H9 (cell line): Measurements from ENCODE around the gene CERS2. TPM values are rescaled to one million over a fixed set of nuclear protein-coding genes. Genes with fewer than 3 reads are reported as not detected.
A peak's percentile ranks its signal among the peaks of the same experiment; 100 is the strongest.

Experiments used
- DNase-seq: peaks from one replicate; pipeline ENCODE4 v3.0.0-alpha.2; 2017
- H2AFZ ChIP-seq: one replicate; pipeline ENCODE4 v1.6.1; 2013; ENCODE audit warnings: mild to moderate bottlenecking, low read length, control low read depth, moderate library complexity
- H2AK5ac ChIP-seq: 2 replicates; pipeline ENCODE4 v1.6.1; 2013; ENCODE audit warnings: low read length, control low read depth, mixed read lengths; ENCODE audit not compliant: insufficient read length
- H2BK120ac ChIP-seq: one replicate; pipeline ENCODE4 v1.6.1; 2013; ENCODE audit warnings: low read depth, mild to moderate bottlenecking, low read length, control low read depth, inconsistent platforms; ENCODE audit not compliant: poor library complexity, severe bottlenecking
- H2BK12ac ChIP-seq: 2 replicates; pipeline ENCODE4 v1.6.1; 2013; ENCODE audit warnings: low read length, control low read depth, mixed read lengths, low read depth; ENCODE audit not compliant: insufficient read length
- H2BK15ac ChIP-seq: 2 replicates; pipeline ENCODE4 v1.6.1; 2013; ENCODE audit warnings: low read depth, low read length, control low read depth
- H2BK20ac ChIP-seq: one replicate; pipeline ENCODE4 v1.6.1; 2013; ENCODE audit warnings: low read depth, mild to moderate bottlenecking, low read length, control low read depth, inconsistent platforms; ENCODE audit not compliant: poor library complexity, severe bottlenecking
- H2BK5ac ChIP-seq: 2 replicates; pipeline ENCODE4 v1.6.1; 2013; ENCODE audit warnings: low read length, control low read depth, mixed read lengths; ENCODE audit not compliant: insufficient read length
- H3K14ac ChIP-seq: 2 replicates; pipeline ENCODE4 v1.6.1; 2013; ENCODE audit warnings: low read length, control low read depth; ENCODE audit not compliant: insufficient read depth
- H3K18ac ChIP-seq: 2 replicates; pipeline ENCODE4 v1.6.1; 2013; ENCODE audit warnings: low read depth, mild to moderate bottlenecking, mixed read lengths, low read length, control low read depth; ENCODE audit not compliant: insufficient read length
- H3K23ac ChIP-seq: 2 replicates; pipeline ENCODE4 v1.6.1; 2013; ENCODE audit warnings: low read length, control low read depth, mixed read lengths, low read depth; ENCODE audit not compliant: insufficient read length
- H3K23me2 ChIP-seq: 2 replicates; pipeline ENCODE4 v1.6.1; 2013; ENCODE audit warnings: low read depth, mild to moderate bottlenecking, mixed read lengths, low read length, control low read depth; ENCODE audit not compliant: insufficient read length, poor library complexity, severe bottlenecking
- H3K27ac ChIP-seq: 2 replicates; pipeline ENCODE4 v1.5.1; 2013; ENCODE audit warnings: low read length, control low read depth, mixed read lengths, low read depth; ENCODE audit not compliant: insufficient read length
- H3K27me3 ChIP-seq: 2 replicates; pipeline ENCODE4 v1.6.1; 2013; ENCODE audit warnings: low read length, control low read depth, inconsistent platforms; ENCODE audit not compliant: insufficient read depth
- H3K4ac ChIP-seq: 2 replicates; pipeline ENCODE4 v1.6.1; 2013; ENCODE audit warnings: low read depth, mild to moderate bottlenecking, control low read depth, inconsistent platforms, low read length, moderate library complexity
- H3K4me1 ChIP-seq: 2 replicates; pipeline ENCODE4 v1.6.1; 2013; ENCODE audit warnings: low read length, control low read depth, inconsistent platforms; ENCODE audit not compliant: insufficient read depth
- H3K4me2 ChIP-seq: 2 replicates; pipeline ENCODE4 v1.6.1; 2013; ENCODE audit warnings: low read length, control low read depth, mixed read lengths; ENCODE audit not compliant: insufficient read length, insufficient read depth
- H3K56ac ChIP-seq: 2 replicates; pipeline ENCODE4 v1.6.1; 2013; ENCODE audit warnings: low read depth, mild to moderate bottlenecking, mixed read lengths, low read length, control low read depth; ENCODE audit not compliant: insufficient read length
- H3K79me1 ChIP-seq: 2 replicates; pipeline ENCODE4 v1.6.1; 2013; ENCODE audit warnings: low read depth, mild to moderate bottlenecking, moderate library complexity, low read length, control low read depth, inconsistent platforms; ENCODE audit not compliant: insufficient read depth, poor library complexity, severe bottlenecking
- H3K79me2 ChIP-seq: 2 replicates; pipeline ENCODE4 v1.6.1; 2013; ENCODE audit warnings: low read length, control low read depth, inconsistent platforms; ENCODE audit not compliant: insufficient read depth
- H3K9ac ChIP-seq: 2 replicates; pipeline ENCODE4 v1.6.1; 2013; ENCODE audit warnings: low read length, control low read depth, mixed read lengths; ENCODE audit not compliant: insufficient read length; ENCODE audit errors: extremely low read depth
- H3K9me3 ChIP-seq: one replicate; pipeline ENCODE4 v1.6.1; 2013; ENCODE audit warnings: low read depth, low read length, inconsistent platforms; ENCODE audit not compliant: control insufficient read depth
- H3T11ph ChIP-seq: one replicate; pipeline ENCODE4 v1.6.1; 2013; ENCODE audit warnings: mild to moderate bottlenecking, low read length, control low read depth, inconsistent platforms
- H4K20me1 ChIP-seq: one replicate; pipeline ENCODE4 v1.6.1; 2013; ENCODE audit not compliant: control insufficient read depth, insufficient read length, insufficient read depth
- H4K5ac ChIP-seq: 2 replicates; pipeline ENCODE4 v1.6.1; 2013; ENCODE audit warnings: low read depth, mild to moderate bottlenecking, mixed read lengths, low read length, control low read depth; ENCODE audit not compliant: insufficient read length
- H4K8ac ChIP-seq: replicated peaks from 2 replicates; pipeline ENCODE4 v1.6.1; 2013; ENCODE audit warnings: low read length, control low read depth, mixed read lengths, low read depth; ENCODE audit not compliant: insufficient read length
- H4K91ac ChIP-seq: 2 replicates; pipeline ENCODE4 v1.6.1; 2013; ENCODE audit warnings: low read depth, mild to moderate bottlenecking, moderate library complexity, mixed read lengths, low read length, control low read depth; ENCODE audit not compliant: insufficient read length
- H3K27ac Mint-ChIP-seq, 3 experiments: 2 replicates in 2 of 3; 3 replicates in 1 of 3; pipeline ENCODE4 v1.8.0; 2020 to 2021; ENCODE audit warnings: mixed read lengths in 3 of 3, mild to moderate bottlenecking in 1 of 3, moderate library complexity in 1 of 3
- H3K27me3 Mint-ChIP-seq: 2 replicates; pipeline ENCODE4 v1.8.0; 2021; ENCODE audit warnings: low read depth, mild to moderate bottlenecking, moderate library complexity, mixed read lengths
- H3K36me3 Mint-ChIP-seq, 3 experiments: 2 replicates in 2 of 3; 3 replicates in 1 of 3; pipeline ENCODE4 v1.8.0; 2020 to 2021; ENCODE audit warnings: low read depth in 3 of 3, mixed read lengths in 3 of 3; ENCODE audit not compliant: insufficient read depth in 1 of 3
- H3K4me1 Mint-ChIP-seq, 2 experiments: 2 replicates each; pipeline ENCODE4 v1.8.0; 2020; ENCODE audit warnings: mixed read lengths in 2 of 2
- H3K4me3 Mint-ChIP-seq, 2 experiments: 2 replicates in 1 of 2; 3 replicates in 1 of 2; pipeline ENCODE4 v1.8.0; 2020 to 2021; ENCODE audit warnings: mild to moderate bottlenecking in 2 of 2, mixed read lengths in 2 of 2, moderate library complexity in 1 of 2
- H3K9me3 Mint-ChIP-seq, 2 experiments: 2 replicates in 1 of 2; 3 replicates in 1 of 2; pipeline ENCODE4 v1.8.0; 2020; ENCODE audit warnings: mild to moderate bottlenecking in 2 of 2, mixed read lengths in 2 of 2, moderate library complexity in 1 of 2
- CTCF ChIP-seq: fragments of 200-600 bp; sonication (generic); conservative IDR thresholded peaks from 3 replicates; pipeline ENCODE4 v1.8.0; 2021; ENCODE audit warnings: antibody characterized with exemption, mild to moderate bottlenecking
- WGBS: extraction: QIAGEN DNeasy Blood & Tissue Kit; methylation state at CpG from one replicate; pipeline ENCODE4 v1.1.7; 2013; ENCODE audit warnings: missing lambda C conversion rate, low lambda C conversion rate, mixed read lengths; ENCODE audit not compliant: insufficient read length; ENCODE audit errors: extremely low coverage; 5-methylcytosine and 5-hydroxymethylcytosine counted together
- total RNA-seq: library from RNA; stranded (reverse); gene quantifications from 2 replicates; pipeline ENCODE4 v1.2.1, GENCODE V29; 2021

The CERS2 gene
- total RNA-seq, 1 experiment from 2014 or later, result 201 TPM

GRCh38 chr1:150960646-150961045 lies 14.0 kb downstream of the CERS2 start:
- H3K9me3 Mint-ChIP-seq, result no peaks in the 10 kb centered on the region
- Histone ChIP-seq H3K56ac (no peak overlapping the region), H4K20me1 (no peaks in the 10 kb centered on the region), H3K4ac (no peak overlapping the region), H3K27me3 (no peaks in the 10 kb centered on the region), H2BK12ac (no peak overlapping the region), H2BK120ac (no peak overlapping the region), H3K27ac (no peak overlapping the region), H2BK5ac (no peak overlapping the region), H3K4me2 (no peak overlapping the region), H2AFZ (no peak overlapping the region), H3K14ac (no peak overlapping the region), H4K91ac (no peak overlapping the region), H3K4me1 (no peaks in the 10 kb centered on the region), H3K9me3 (no peaks in the 10 kb centered on the region), H3K23ac (no peak overlapping the region), H3K79me1 (no peaks in the 10 kb centered on the region), H3T11ph (no peak overlapping the region), H2BK15ac (no peak overlapping the region), H3K23me2 (no peaks in the 10 kb centered on the region), H4K5ac (no peak overlapping the region), H4K8ac (no peak overlapping the region), H3K79me2 (no peaks in the 10 kb centered on the region), H2BK20ac (no peak overlapping the region), H2AK5ac (no peak overlapping the region), H3K18ac (no peak overlapping the region), H3K9ac (no peak overlapping the region)
- no peaks in the 10 kb centered on the region; the same call in none of the 2 replicates for H3K27me3 Mint-ChIP-seq
- peak overlapping the region in 1 of 3 experiments; percentile 27; a peak in 2 of 7 replicates for H3K27ac Mint-ChIP-seq
- no peak for TF ChIP-seq CTCF
- WGBS, result no CpG with 5 or more reads among the region's 7 CpGs
- no peak overlapping the region; a peak in 1 of 5 replicates for H3K4me3 Mint-ChIP-seq
- peaks cover 49 to 92% (median 87%) of the 10 kb centered on the region in 3 experiments for H3K36me3 Mint-ChIP-seq
- H3K4me1 Mint-ChIP-seq, result no peaks in the 10 kb centered on the region
- DNase-seq, result no peak
